Midbrain (tissue), 1 donor: ENCODE measurements around the gene ADGRB2.

ENCODE experiments used
- DNase-seq: peaks from one replicate; lab custom pipeline; 2025; lab: John Stamatoyannopoulos, UW

ADGRB2 gene

DNA sequence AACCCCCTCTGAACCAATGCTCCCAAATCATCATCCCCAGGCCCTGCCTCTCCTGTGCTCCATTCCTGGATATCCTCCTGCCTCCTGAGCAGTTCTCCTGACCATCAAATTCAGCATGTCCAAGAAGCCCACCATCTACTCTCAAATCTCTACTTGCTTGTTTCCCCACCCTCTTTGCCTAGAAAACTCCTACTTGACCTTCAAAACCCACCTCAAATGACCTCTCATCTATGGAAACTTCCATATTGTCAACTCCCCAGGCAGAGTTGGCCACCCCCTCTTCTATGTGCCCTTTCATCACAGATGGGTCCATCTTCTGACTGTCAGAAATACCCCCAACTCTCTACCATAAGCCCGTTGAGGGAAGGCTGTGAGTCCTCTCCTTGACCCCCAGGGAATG lies 16.8 kb downstream of the ADGRB2 start:
- no peak for DNase-seq

DNA sequence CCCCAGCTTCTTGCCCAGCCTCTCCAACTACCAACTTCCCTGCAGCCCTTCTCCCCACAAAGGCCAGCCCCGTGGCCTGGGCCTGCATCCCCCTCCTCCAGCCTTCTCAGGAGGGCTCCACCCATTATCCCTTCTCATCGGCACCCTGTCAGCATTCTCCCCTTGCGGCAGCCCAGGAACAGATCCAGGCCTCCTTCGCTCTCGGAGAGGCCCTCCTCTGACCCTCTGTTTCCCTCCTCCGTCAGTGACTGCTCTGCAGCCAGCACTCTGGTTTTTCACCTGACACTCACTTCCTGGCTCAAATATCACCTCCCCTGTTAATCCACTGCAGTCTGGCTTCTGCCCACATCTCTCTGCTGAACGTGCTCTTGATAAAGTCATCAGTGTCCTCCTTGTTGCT lies 17.5 kb downstream of the ADGRB2 start:
- no peak for DNase-seq

DNA sequence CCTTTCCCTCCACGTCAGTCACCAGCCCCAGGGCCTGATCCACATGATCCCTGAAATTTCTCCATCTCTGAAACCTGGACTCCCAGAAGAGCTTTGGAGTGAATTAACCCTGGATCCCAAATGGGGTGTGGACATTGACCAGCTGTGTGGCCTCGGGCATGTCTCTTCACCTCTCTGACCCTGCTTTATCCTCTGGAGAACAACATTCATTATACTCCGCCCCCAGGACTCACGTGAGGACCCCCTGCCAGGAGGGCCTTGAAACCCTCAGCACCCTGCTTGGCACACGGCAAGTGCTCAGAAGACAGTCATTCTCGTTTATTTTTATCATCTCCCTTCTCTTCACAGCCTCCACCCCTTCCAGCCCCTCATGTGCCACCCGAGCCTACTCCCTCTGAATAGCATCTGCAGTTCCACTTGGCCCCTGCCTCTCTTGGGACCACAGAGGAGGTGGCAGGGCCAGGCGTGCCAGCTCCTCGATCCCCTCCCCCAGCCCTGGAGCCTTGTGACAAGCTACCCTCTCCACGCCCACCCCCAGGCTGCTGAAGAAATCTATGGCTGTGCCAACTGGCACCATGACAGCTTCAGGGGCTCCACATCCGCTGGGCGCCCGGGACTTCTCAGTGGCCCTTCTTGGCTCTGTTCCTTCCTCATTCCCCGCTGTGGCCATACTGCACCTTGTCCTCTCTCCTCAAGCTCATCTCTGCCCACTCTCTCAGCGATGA lies 18.0 kb downstream of the ADGRB2 start:
- DNase-seq, result no peak

DNA sequence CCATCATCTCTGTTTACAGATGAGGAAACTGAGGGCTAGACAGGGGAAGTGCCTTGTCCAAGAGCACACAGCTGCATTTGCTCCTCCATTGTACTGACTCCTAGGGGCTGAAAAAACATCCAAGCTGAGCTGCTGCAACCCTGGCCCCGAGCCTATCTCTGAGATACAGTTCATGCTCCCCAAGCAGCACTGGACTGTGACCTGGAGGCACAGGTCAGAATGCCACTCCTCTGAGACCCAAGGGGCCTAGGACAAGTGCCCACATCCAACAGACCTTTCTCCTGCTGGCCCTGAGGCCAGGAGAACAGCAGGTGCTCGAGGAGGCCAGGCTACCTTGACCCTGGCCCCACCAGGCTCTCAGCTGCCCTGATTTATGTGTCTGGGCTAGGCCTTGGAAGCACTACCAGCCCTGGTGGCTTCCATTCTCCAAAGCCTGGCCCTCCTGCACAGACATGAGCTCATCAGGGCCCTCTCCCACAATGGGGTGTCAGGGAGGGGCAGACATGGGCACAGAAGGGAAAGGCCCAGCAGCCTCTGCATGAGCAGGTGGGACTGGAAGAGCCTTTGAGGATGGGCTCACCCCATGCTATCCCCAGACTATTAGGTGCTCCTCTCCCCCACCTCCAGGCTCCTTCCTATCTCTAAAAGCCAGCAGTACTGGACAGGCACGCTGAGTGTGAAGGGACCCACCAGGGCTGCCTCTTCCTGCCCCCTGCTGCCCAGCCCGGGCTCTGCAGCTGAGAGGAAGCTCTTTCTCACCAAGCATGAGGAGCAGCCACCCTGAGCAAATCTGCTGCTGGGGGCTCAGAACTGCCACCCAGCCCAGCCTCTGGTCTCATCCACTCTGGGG lies 18.8 kb downstream of the ADGRB2 start:
- DNase-seq, result peak; percentile 45

DNA sequence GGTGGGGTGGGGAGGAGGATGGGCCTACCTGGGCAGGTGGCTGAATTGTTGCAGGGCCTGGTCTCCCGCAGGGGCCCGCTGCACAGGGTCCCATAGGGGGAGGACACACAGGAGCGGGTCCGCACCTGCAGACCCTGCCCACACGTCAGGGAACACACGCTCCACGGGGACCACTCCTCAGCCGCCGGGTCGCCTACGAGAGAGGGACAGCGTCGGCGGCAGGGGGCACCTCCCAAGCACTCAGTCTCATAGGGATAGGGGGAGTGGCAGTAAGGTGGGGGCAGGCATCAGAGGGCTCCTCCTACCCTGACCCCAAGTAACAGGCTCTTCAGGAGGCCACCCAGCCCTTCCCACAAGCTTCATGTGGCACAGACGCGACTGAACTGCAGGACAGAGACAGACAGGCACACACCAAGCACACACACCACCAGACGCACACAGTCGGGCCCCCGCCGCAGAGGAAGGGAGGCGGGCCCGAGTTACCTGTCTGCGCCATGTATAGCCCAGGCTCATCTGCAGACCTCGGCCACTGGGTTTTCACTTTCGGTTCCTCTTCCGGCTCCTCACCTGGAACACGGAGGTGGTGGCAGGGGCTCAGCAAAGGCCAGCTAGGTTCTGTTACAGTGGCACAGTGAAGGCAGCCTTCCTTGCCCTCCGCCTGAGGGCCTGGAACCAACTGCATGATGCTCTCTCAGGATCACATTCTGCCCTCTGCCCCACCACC lies 19.8 kb downstream of the ADGRB2 start:
- no peak for DNase-seq

DNA sequence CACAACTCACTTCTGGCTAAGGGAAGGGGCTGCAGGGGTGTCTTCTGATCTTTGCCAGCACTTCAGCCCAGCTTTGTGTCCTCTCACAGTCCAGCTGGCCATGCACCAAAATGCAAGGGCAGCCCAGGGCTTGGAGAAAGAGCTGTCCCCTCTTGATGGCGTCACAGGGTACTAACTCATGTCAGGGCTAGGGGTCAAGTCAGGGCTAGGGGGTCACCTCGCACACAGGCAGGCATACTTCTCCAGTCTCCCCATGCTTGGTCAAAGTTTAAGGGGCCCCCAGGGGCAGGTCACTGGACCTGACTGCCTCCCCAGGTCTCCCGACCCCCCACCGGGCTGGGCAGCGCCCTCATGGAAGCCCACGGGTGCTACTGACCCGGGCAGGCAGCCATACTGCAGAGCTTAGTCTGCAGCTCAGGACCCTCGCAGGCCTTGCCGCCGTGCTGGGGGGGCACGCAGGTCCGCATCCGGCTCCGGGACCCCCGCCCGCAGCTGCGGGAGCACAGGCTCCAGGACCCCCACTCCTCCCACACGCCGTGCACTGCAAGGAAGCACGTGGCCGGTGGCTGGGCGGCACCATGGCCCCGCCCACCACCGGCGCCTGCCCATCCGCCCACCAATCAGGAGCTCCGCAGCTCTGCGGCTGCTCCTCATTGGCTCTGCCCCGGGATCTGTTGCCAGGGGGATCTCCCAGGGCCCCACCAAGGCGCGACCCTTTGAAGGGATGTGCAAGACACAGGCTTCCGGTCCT lies 21.5 kb downstream of the ADGRB2 start:
- DNase-seq, result no peak

DNA sequence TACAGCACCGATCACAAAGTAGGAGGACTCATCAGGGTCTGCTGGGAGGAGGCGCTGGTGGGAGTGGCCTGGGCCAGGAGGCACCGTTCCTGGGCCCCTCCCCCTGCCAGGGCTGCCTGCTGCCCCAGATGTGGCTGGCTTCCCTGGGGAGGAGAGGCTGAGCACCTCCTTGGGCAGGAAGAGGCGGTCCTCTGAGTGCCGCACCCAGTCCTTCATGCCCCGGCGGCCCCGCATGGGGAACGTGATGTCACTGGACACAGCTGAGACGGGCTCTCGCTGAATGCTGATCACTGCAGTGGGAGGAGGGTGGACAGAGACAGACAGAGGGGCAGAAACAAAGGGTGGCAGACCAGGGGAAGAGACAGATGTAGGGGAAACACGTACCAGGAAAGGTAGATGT lies 24.8 kb downstream of the ADGRB2 start:
- no peak for DNase-seq

DNA sequence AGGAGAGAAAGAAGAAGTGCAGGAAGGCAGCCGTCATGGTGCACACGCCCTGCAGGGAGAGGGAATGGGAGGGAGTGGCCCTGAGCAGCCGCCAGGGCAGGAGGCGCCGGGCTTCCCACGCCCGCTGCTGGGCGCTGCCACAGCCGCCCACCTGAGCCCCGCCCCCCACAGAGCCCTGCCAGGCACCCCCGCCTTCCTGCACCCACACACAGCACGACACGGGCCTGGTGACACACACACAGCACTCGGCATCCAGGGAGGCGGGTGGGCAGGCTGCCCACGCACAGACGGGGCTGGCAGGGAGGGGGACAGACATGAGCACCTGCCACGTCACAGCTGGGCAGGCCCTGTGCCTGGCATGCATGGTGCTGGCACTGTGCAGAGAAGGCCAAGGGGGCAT lies 27.5 kb downstream of the ADGRB2 start:
- no peak for DNase-seq

DNA sequence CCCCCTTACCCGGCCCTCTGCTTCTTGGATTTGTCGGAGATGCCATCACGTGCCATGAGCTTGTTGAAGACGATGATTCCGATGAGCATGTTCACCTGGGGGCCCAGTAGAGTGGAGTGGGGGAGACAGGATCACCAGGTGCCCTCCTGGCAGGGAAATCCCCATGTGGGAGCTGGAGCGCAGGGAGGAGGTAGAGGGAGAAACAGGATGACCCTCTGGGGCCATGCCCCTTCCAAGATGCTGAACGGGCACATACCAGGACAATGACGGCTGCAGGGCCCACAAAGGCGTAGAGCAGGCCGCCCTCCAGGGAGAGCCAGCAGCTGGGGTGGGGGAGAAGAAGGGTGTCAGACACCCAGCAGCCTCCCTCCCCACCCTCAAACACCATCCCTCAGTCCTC lies 28.6 kb downstream of the ADGRB2 start:
- DNase-seq, result no peak

DNA sequence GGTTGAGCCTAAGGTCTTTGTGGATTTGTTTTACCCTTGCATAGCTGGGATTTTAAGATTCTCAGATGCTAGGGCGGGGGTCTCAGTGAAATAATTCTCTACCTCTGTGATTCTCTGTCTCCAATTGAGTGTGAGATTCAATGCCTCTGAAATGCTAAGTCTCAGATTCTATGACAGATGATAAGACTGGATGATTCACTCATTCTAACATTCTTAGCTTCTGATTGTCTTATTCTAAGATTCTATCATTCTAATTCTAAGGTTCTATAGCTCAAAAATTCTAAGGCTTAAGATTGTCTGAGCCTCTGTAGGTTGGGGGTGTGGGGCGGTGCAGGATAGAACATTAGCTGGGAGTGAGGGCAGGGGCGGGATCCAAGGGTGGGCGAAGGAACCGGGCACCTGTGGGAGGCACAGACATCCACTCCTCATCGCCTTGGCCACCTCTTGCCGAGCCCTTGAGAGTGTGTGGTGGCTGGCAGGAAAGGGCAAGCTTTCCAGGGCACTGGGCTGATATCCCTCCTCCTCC lies 29.5 kb downstream of the ADGRB2 start:
- no peak for DNase-seq

DNA sequence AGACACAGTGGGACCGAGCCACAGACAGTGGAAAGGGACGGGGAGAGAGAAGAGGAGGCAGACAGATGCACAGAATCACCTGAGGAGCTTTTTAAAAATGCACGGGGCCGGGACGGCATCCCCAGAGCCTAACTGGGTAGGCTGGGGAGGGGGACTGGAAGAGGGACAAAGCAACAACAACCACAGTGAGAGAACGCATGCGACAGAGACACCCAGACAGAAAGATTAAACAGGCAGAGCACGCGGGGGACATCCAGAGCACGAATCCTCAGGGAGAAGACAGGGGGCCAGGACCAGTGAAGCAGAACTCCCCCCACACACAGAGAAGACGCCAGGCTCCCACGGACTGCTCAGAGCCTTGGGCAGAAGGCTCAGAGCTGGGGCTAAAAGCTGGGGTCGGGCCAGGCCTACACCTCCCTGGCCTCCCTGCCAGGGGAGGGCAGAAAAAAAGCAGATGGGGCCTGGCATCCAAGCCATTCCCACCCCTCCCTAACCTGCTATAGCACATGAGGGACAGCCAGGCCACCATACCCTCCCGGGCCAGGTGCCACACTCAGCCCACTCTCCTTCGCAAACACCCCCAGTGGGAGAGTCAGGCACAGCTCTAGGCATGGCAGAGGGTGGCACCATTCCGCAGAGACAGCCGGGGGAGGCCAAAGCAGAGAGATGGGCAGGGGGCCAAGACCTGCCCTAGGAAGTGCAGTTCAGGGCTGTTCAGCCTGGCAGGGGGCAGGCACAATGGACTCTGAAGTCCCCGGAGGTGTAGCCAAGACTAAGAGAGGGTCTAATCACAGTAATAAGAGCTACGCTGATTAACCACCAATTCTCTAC lies 30.5 kb downstream of the ADGRB2 start:
- no peak for DNase-seq

DNA sequence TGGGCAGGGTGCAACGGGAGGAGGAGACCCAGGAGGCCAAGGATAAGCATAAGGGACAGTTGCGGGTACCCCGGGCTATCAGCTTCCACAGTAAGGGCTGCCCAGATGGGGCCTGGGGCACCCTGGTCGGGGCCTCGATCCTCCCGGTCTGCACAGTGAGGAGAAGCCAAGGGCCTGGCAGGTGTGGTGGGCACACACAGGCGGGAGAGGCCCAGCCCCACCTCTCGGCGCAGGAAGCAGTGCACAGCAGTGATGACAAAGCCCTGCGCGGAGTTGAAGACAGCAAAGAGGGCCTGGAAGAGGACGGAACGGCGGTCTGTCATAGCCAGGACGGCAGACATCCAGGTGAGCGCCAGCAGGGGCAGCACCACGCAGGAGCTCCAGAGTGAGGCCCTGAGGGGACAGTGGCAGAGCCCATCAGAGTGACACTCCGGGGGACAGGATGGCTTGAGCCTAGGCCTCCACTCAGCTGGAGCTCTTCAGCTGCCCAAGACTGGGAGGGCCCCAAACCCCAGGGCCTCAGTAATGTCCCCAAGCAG lies 31.3 kb downstream of the ADGRB2 start:
- no peak for DNase-seq

DNA sequence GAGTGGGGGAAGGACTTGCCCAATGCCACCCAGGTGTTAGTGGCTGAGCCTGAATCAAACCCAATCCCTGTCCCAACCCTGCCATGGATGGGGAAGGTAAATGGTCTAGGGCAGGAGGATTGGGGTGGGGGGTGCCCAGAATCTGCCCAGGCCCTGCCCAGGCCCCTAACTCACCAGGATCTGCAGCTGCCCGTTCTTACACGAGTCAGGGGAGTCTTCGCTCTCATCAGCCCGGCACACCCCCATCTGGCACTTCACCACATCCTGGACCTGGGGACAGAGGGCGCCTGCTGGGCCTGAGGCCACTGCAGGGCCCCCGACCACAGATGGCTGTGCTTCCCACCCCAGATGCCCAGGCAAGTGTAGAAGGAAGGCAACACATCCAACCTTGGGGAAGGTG lies 31.8 kb downstream of the ADGRB2 start:
- DNase-seq, result no peak

DNA sequence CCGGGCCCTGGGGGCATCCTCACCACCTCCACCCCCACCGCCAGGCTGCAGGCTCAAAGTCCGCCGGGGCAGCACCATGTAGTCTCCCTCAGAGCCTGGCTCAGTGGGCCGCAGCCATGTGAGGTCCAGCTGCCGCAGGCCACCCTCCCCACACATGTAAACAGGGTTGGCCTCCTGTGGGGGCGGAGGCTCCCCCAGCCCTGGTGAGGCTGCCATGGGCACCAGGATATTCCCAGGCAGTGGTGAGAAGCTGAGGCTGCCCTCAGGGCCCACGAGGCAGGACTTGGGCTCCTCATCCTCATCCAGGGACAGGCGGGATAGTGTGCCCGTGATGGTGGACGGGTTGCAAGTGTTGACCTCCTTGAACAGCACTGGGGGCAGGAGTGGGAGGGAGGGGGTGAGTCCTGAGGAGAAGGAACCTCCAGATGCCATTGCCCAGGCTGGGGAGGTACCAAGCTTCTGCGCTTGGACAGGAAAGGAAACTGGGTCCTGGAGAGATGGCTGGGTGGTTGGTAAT lies 33.0 kb downstream of the ADGRB2 start:
- no peak for DNase-seq

DNA sequence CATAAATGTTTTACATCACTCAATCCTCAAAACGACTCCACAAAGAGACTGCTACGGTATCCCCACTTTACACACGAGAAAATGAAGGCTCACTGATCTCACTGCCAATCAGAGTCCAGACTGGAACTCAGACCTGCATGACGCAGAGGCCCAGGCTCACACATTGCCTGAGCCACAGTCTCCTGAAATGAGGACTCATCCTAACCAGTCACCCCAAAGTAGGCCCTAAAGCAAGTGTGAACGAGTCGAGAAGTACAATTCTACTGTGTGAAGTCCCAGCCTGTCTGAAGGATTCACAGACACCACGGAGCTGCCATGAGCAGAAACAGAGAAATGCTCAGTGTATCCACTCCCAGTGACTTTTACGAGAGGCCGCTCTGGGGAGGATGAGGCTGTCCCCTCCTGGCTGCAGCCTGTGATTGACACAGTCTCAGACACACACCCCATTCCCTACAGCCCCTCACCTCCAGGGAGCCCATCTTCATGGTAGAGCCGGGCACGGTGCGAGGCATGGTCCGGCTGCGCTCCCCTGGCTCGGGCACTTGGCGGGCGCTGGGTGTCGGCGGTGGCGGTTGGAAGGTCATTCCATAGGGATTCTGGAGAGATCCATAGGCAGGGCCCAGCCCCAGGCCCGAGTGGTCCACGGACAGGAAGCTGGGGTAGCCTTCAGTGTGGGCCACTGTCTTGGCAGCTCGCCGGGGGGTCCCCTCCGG lies 33.6 kb downstream of the ADGRB2 start:
- no peak for DNase-seq

DNA sequence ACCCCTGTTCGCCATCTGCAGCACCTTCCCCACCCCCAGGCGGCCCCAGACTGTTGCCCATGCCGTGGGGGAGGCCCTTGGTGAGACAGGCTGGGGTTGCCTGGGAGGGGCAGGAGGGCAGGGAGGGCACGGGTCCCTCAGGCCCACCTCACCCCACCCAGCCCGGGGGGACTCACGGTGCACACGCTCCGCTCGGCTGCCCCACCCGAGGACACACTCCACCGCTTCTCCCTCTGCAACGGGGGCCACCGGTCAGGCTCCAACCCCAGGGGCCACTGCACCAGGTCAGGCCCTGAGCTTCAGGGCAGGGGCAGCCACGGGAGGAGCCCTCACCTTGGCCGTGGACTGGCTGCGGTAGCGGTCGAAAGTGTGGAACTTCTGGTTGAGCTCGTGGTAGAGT lies 36.3 kb downstream of the ADGRB2 start:
- DNase-seq, result no peak

DNA sequence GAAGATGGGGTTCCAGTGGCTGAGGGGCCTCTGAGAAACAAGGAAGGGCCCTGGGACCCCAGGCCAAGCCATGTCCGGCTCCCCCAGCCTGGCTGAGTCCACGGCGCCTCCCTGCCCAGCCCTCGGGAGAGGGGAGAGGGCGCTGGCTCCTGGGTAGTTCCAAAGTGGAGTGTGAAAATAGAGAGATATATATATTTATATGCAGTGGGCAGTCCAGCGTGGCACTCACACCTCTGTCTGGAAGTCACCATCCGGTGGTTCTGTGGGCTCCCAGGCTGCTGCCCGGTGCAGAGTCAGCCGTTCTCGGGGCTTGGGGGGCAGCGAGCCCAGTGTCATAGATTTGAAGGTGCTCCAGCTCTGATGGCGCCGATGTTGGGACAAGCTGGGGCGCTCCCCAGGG lies 36.9 kb downstream of the ADGRB2 start:
- no peak for DNase-seq

DNA sequence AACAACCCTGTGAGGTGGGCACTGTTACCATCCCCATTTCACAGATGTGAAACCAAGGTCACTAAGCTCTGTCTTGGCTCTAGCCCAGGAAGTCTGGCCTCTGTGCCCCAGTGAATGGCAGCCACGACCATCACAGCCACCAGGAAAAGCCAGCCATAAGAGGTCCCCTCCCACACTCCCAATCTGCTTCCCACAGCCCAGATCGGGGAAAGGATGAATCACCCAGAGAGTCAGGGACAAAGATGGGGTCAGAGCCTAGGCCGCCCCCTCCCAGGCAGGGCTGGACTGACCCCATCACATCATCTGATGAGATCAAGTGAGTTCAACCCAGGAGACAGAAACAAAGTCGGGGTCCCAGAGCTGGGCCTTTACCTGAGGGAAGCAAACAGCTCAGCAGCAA lies 37.4 kb downstream of the ADGRB2 start:
- DNase-seq, result no peak

DNA sequence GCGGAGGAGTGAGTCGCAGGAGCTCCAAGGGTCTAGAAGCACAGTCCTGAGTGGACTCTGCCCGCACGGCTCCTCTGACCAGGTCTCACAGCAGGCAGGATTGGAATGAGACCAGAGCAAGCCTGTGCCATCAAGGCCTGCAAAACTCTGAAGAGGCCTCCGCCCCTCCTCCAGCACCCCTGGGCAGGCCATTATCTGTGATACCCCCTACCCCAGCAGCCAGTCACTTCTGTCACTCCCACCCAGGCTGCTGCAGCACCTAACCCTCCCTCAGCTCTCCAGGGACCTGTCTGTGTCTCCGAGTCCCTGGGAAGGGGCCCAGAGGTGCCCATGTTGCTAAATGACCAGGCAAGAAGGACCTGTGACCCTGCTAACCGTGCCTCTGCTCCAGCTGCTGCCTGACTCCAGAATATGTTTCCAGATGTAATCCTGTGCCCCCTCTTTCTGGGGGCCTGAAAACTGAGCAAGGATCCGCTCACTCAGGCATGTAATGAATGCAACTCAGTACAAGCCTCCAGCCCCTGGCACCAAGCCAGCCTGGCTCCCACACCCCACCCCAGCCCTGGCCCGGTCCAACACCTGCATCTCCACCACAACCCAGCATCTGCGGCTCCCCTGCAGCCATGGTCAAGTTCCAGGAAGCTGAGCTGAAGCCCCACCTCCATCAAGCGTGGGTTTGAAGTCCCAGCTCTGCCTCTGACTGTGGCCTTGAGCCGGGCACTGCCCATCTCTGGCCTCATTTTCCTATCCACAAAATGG lies 38.2 kb downstream of the ADGRB2 start:
- no peak for DNase-seq
